Large intestine (tissue), 3 donors: Measurements from ENCODE around the gene RNASE4. TPM values are rescaled to one million over a fixed set of nuclear protein-coding genes. Genes with fewer than 3 reads are reported as not detected.
"Not testable (repeated sequence)": the region's sequence is repeated elsewhere in the genome, so short reads cannot be mapped to it uniquely, and the experiment has no call there.

Source experiments
- DNase-seq, 2 donors: peaks; one replicate each; pipeline versions ENCODE4 v3.0.0 to v3.0.0-alpha.2; 2013
- H3K27ac ChIP-seq: one replicate; pipeline ENCODE4 v1.5.1; 2013; ENCODE audit warnings: low read length
- H3K27me3 ChIP-seq: 2 replicates; pipeline ENCODE4 v1.6.1; 2013; ENCODE audit warnings: low read length; ENCODE audit not compliant: control insufficient read depth, insufficient read depth
- H3K36me3 ChIP-seq: 2 replicates; pipeline ENCODE4 v1.6.1; 2013; ENCODE audit warnings: low read length; ENCODE audit not compliant: control insufficient read depth, insufficient read depth
- H3K4me1 ChIP-seq: one replicate; pipeline ENCODE4 v1.6.1; 2013; ENCODE audit warnings: low read length; ENCODE audit not compliant: control insufficient read depth, insufficient read depth
- H3K4me3 ChIP-seq: one replicate; pipeline ENCODE4 v1.5.1; 2013; ENCODE audit warnings: low read length
- H3K9me3 ChIP-seq: one replicate; pipeline ENCODE4 v1.6.1; 2013; ENCODE audit warnings: mild to moderate bottlenecking, low read depth, low read length, moderate library complexity; ENCODE audit not compliant: control insufficient read depth
- WGBS: methylation state at CpG from one replicate; pipeline ENCODE4 v1.1.5; 2013; ENCODE audit warnings: low lambda C conversion rate; ENCODE audit not compliant: insufficient coverage; 5-methylcytosine and 5-hydroxymethylcytosine counted together
- polyA plus RNA-seq: library from polyadenylated mRNA; unstranded; fragments of 120-200 nt; gene quantifications from one replicate; pipeline ENCODE4 v1.2.1, GENCODE V29; 2013

RNASE4 gene
- polyA plus RNA-seq, 1 donor: 37.1 TPM

DNA sequence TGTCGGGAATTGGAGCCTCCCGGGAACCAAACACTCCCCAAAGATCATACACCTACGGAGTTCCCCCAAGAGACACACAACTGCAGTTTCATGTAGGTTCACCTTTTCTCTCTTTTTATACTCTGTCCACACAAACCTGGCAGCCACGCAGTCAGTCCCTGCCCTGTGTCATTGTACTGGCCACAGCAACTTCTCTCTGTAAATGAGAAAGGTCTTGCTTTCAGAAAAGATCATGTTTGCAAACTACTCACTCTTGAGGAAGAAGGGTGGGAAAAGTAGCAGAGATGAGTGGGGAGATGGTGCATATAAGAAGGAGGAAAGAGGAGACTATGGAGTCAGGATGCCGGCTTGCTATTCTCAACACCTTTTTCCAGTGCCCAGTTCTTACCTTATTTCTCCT lies 14.6 kb downstream of the RNASE4 start:
- 100% methylated on average over 1 of the region's 5 CpGs for WGBS
- H3K27me3 ChIP-seq: no peaks in the 10 kb centered on the region
- H3K36me3 ChIP-seq: peaks cover 8% of the 10 kb centered on the region
- H3K4me1 ChIP-seq: no peaks in the 10 kb centered on the region
- no peak for DNase-seq
- no peaks in the 10 kb centered on the region for H3K9me3 ChIP-seq
- no peak overlapping the region for H3K4me3 ChIP-seq
- H3K27ac ChIP-seq: no peak overlapping the region

DNA sequence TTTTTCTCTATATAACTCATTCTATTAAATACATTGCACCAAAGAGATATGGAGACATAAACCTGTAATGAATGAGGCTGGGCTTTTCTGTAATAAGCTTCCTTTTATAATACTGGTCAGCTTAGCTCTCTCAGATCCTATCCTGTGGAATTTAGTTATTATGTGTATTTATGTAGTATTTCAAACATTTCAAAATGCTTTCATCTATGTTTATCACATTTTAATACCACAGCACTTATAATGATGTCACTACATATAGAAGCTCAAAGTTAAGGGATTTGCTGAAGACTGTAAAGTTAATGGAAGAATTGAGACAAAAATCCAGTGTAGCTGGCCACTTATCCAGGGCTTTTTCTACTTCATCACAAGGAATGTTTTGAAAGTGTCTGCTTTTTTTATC lies 15.6 kb downstream of the RNASE4 start:
- H3K27ac ChIP-seq: no peak overlapping the region
- H3K4me3 ChIP-seq: no peak overlapping the region
- no peaks in the 10 kb centered on the region for H3K9me3 ChIP-seq
- H3K4me1 ChIP-seq: no peaks in the 10 kb centered on the region
- no peaks in the 10 kb centered on the region for H3K27me3 ChIP-seq
- peaks cover 6% of the 10 kb centered on the region for H3K36me3 ChIP-seq
- no peak for DNase-seq

DNA sequence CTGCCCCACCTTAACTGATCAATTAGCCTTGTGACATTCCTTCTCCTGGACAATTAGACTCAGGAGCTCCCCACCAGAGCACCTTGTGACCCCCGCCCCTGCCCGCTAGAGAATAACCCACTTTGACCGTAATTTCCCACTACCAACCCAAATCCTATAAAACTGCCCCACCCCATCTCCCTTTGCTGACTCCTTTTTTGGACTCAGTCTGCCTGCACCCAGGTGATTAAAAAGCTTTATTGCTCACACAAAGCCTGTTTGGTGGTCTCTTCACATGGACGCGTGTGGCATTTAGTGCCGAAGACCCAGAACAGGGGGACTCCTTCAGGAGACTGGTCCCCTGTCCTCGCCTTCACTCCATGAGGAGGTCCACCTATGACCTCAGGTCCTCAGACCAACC lies 16.6 kb downstream of the RNASE4 start:
- H3K27ac ChIP-seq, H3K27me3 ChIP-seq, H3K9me3 ChIP-seq, H3K4me3 ChIP-seq, H3K36me3 ChIP-seq, DNase-seq, H3K4me1 ChIP-seq: not testable (repeated sequence)
- no CpG with 5 or more reads among the region's 7 CpGs for WGBS

DNA sequence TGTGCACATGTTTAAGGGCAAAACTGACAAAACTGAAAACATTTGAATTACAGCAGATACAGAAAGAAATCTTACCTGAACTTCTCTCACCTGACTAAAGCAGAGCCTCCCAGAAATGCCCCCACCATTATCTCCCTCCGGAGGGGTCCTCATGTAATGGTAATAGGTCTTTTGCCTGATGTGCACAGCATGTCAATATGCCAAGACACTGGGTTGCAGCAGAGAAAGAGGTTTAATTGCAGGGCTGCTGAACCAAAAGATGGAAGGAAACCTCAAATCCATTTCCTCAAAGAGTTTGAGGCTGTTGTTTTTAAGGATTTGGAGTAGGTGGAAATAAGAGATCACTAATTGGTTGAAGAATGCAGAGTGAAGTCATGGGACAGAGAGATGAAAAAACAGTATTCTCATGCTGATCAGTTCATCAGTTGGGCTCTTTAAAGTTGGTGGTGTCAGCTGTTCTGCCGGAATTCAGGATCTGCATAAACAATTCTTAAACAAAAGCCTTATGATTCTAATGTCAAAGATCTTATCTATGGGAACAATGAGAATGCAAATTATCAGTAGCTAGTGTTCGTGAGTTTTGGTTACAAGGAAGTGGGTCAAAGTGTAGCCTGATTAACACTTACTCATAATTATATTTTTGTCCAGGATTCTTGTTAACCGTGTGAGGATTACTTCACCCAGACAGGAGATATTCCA lies 22.4 kb downstream of the RNASE4 start:
- WGBS: 33% methylated on average over 1 of the region's 4 CpGs

DNA sequence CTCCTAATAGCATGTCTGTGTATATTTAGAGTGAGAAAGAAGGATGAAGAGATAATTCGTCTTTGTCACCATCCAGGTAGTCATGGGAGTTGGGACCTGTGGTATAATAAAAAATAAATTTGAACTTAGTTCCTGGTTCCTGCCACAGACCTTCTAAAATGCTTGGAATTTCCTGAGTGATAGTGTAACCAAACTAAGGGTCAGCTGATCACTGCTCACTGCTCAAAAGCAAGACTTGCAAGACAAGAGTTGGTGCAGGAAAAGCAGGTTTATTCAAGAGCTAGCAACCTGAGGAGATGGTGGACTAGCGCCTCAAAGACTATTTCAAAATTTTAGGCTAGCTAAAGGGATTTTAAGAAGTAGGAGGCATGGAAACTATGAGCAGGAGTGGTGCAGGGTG lies 23.3 kb downstream of the RNASE4 start:
- H3K9me3 ChIP-seq: no peaks in the 10 kb centered on the region
- DNase-seq: no peak
- H3K27me3 ChIP-seq: no peaks in the 10 kb centered on the region
- no peaks in the 10 kb centered on the region for H3K36me3 ChIP-seq
- H3K4me3 ChIP-seq: no peak overlapping the region
- H3K27ac ChIP-seq: no peak overlapping the region
- no CpG with 5 or more reads among the region's 2 CpGs for WGBS
- H3K4me1 ChIP-seq: no peaks in the 10 kb centered on the region

More for the DNA sequence above, 22.4 kb downstream of the RNASE4 start:
- no peak overlapping the region for H3K27ac ChIP-seq
- H3K9me3 ChIP-seq: no peaks in the 10 kb centered on the region
- H3K4me1 ChIP-seq: no peaks in the 10 kb centered on the region
- H3K27me3 ChIP-seq: no peaks in the 10 kb centered on the region
- no peak for DNase-seq
- no peak overlapping the region for H3K4me3 ChIP-seq
- no peaks in the 10 kb centered on the region for H3K36me3 ChIP-seq

DNA sequence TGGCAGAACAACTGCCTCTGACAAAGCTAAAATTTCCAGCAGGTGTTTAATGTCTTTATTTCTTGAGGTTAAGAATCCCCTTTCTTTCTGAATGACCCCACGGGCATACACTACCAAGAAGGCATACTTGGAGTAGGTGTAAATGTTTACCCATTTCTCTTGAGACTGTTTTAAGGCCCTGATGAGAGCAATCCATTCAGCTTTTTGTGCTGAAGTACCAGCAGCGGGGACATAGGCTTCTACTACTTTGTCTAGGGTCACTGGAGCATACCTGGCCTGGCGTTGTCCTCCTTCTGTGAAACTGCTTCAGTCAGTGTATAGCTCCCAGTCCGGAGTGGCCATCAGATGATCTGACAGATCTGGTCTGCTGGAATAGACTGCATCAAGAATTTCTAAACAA lies 26.9 kb downstream of the RNASE4 start:
- Histone ChIP-seq H3K36me3 (no peaks in the 10 kb centered on the region), H3K9me3 (no peaks in the 10 kb centered on the region), H3K4me3 (no peak overlapping the region), H3K4me1 (no peaks in the 10 kb centered on the region), H3K27ac (no peak overlapping the region), H3K27me3 (no peaks in the 10 kb centered on the region)
- no peak for DNase-seq
- 100% methylated on average over 1 of the region's 4 CpGs for WGBS

DNA sequence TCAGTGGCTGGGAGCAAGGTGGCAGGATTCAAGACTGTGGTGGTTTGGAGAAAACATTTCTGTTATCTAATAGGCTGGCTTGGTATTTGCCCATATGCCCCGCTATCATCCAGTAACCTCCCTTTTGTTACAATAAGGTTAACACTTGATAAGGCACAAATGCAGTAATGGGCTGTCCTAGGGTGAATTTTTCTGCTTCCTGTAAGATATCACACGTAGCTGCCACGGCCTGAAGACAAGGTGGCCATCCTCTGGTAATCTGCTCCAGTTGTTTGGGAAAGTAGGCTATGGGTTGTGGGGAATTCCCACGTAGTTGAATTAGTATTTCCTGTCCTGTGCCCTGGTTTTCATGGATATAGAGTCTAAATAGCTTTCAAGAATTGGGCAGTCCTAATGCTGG lies 27.3 kb downstream of the RNASE4 start:
- H3K4me1 ChIP-seq: no peaks in the 10 kb centered on the region
- H3K9me3 ChIP-seq: no peaks in the 10 kb centered on the region
- H3K27me3 ChIP-seq: no peaks in the 10 kb centered on the region
- no peaks in the 10 kb centered on the region for H3K36me3 ChIP-seq
- no peak overlapping the region for H3K4me3 ChIP-seq
- H3K27ac ChIP-seq: no peak overlapping the region
- DNase-seq: no peak
- no CpG with 5 or more reads among the region's 4 CpGs for WGBS

DNA sequence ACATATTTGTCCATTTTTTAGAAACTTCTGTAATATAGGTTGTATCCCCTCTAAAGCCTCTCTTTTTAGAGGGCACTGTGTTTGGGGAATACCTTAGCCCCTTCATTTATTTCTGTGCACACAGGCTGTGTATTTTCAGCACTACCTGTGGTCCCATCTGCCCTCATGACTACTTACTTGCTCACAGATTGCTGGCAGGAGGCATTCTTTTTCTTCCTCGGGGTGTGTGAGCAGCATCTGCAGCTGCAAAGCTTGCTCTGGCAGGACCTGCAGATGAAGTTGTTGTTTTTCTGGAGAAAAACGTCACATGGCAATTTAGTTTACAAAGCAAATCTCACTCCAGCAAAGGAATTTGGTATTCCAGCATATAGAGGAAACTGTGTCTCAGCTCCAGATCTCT lies 28.5 kb downstream of the RNASE4 start:
- Histone ChIP-seq H3K4me3 (no peak overlapping the region), H3K9me3 (no peaks in the 10 kb centered on the region), H3K27me3 (no peaks in the 10 kb centered on the region), H3K36me3 (no peaks in the 10 kb centered on the region), H3K27ac (no peak overlapping the region), H3K4me1 (no peaks in the 10 kb centered on the region)
- no peak for DNase-seq
- no CpG with 5 or more reads among the region's 2 CpGs for WGBS

DNA sequence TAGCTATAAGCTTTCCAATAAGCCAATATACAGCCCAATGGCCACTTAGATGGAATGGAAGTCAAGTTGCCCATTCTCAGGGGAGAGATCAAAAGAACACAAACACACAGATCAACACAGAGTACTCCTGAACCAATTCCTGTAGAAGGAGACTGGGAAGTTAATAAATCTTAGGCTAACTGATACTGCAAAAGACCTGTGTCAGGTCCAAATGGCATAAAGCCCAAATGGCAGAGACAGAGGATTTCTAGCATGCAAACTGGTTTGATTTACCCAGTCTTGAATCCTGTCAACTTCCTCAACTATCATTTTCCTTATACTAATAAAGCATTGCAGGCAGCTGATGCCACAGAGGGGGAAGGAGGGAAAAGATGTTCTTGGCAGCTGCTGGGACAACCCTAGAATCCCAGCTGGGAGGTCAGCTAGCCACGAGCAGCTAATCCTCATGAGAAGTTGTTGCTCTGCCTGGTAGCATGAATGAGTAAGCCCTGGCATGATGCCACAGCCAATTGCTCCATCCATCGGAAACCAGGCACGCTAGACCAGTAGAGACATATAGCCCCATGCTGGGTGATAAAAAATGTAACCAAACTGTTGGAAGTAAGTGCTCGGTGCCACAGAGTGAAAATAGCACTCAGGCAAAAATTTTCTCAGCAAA lies 30.4 kb downstream of the RNASE4 start:
- H3K4me1 ChIP-seq: peaks cover 11% of the 10 kb centered on the region
- WGBS: 80% methylated on average over 1 of the region's 4 CpGs
- H3K9me3 ChIP-seq: no peaks in the 10 kb centered on the region
- H3K27me3 ChIP-seq: no peaks in the 10 kb centered on the region
- DNase-seq: no peak
- H3K36me3 ChIP-seq: no peaks in the 10 kb centered on the region
- no peak overlapping the region for H3K27ac ChIP-seq
- H3K4me3 ChIP-seq: no peak overlapping the region

DNA sequence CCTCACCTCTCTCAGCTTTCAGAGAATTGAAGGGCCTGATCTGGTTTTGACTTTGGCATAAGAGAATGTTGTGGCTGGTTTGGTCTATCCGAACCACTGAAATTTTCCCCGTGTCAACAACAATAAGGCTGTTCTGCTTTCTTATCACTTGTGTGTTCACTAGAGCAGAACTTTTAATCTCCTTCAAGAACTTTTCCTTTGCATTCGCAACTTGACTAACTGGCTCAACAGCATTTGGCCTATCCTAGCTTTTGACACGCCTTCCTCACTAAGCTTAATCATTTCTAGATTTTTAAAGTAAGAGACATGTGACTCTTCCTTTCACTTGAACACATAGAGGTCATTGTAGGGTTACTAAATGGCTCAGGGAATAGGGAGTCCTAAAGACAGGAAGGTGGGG lies 35.4 kb downstream of the RNASE4 start:
- 40% methylated on average over 1 of the region's 4 CpGs for WGBS
- Histone ChIP-seq H3K27me3 (peaks cover 19% of the 10 kb centered on the region), H3K9me3 (no peaks in the 10 kb centered on the region), H3K36me3 (no peaks in the 10 kb centered on the region), H3K4me1 (peaks cover 11% of the 10 kb centered on the region), H3K4me3 (no peak overlapping the region), H3K27ac (peak overlapping the region; percentile 35)
- peak; percentile 82 to 91 for DNase-seq

DNA sequence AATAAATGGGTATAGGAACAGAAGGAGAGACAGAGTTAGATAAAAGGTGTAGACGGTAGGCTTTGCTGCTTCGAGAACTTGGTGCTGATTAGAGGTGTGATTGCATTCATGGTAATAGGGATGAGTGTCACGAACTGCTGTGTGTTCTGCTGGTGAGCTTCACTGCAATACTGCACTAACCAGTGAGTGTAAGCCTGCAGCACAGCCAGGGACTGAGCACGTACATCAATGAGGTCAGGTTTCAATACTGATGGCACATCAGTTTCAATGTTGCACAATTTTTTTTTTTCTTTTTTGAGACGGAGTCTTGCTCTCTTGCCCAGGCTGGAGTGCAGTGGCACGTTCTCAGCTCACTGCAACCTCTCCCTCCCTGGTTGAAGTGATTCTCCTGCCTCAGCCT lies 36.4 kb downstream of the RNASE4 start:
- DNase-seq: no peak
- Histone ChIP-seq H3K4me1 (peaks cover 11% of the 10 kb centered on the region), H3K4me3 (no peak overlapping the region), H3K9me3 (peaks cover under 1% of the 10 kb centered on the region), H3K27ac (no peak overlapping the region), H3K27me3 (peaks cover 19% of the 10 kb centered on the region), H3K36me3 (no peaks in the 10 kb centered on the region)
- no CpG with 5 or more reads among the region's 6 CpGs for WGBS
